PC-3 (cell line): ENCODE measurements around the gene RALGPS1. TPM values are rescaled to one million over a fixed set of nuclear protein-coding genes. Genes with fewer than 3 reads are reported as not detected.

Source experiments
- ATAC-seq: fragments of 200-7000 bp; cut with Tn5 transposase; 2 replicates; pipeline ENCODE4 v1.9.1; 2020; ENCODE audit warnings: mild to moderate bottlenecking, moderate library complexity
- BruUV-seq: library from RNA; stranded (reverse); fragments of 400-500 nt; replicated peaks from 2 replicates; lab custom pipeline; 2021; lab: Mats Ljungman, UMichigan
- CTCF ChIA-PET: fragments of 300-600 bp; sonication (Branson Sonifier 250); formaldehyde crosslinking; loops from one replicate; lab custom pipeline; 2022; ENCODE audit warnings: antibody characterized with exemption; lab: Charles Lee
- POLR2A ChIA-PET: fragments of 300-600 bp; sonication (Branson Sonifier 250); formaldehyde crosslinking; loops from one replicate; lab custom pipeline; 2022; ENCODE audit warnings: antibody characterized with exemption; ENCODE audit not compliant: unreplicated experiment; lab: Charles Lee
- DNase-seq: peaks from one replicate; pipeline ENCODE4 v3.0.0-alpha.2; 2015
- H2AFZ ChIP-seq: fragments of 300-600 bp; sonication (generic); 2 replicates; pipeline ENCODE4 v1.6.0; 2016; ENCODE audit warnings: antibody characterized with exemption, low read length
- H3F3A ChIP-seq: fragments of 300-600 bp; sonication (generic); one replicate; pipeline ENCODE4 v1.6.0; 2017; ENCODE audit warnings: antibody characterized with exemption, low read length, control low read depth, mild to moderate bottlenecking; ENCODE audit not compliant: unreplicated experiment
- H3K27ac ChIP-seq: fragments of 300-600 bp; sonication (generic); 2 replicates; pipeline ENCODE4 v1.5.1; 2016; ENCODE audit warnings: mild to moderate bottlenecking, low read length
- H3K27me3 ChIP-seq: fragments of 300-600 bp; sonication (generic); 2 replicates; pipeline ENCODE4 v1.6.1; 2016; ENCODE audit warnings: low read length, mixed read lengths
- H3K36me3 ChIP-seq: fragments of 300-600 bp; sonication (generic); 2 replicates; pipeline ENCODE4 v1.6.1; 2016; ENCODE audit warnings: low read depth, mixed run types, low read length, mixed read lengths
- H3K4me1 ChIP-seq: fragments of 300-600 bp; sonication (generic); 2 replicates; pipeline ENCODE4 v1.5.1; 2016; ENCODE audit warnings: low read length; ENCODE audit not compliant: insufficient read depth
- H3K4me2 ChIP-seq: fragments of 300-600 bp; sonication (generic); 2 replicates; pipeline ENCODE4 v1.6.0; 2016; ENCODE audit warnings: low read length
- H3K4me3 ChIP-seq: fragments of 300-600 bp; sonication (generic); 2 replicates; pipeline ENCODE4 v1.5.1; 2016; ENCODE audit warnings: mild to moderate bottlenecking, low read length, mixed read lengths
- H3K79me2 ChIP-seq: fragments of 300-600 bp; sonication (generic); 2 replicates; pipeline ENCODE4 v1.6.1; 2017; ENCODE audit warnings: low read length, mixed read lengths
- H3K9ac ChIP-seq: fragments of 300-600 bp; sonication (generic); 2 replicates; pipeline ENCODE4 v1.6.0; 2016; ENCODE audit warnings: mild to moderate bottlenecking, low read length
- H3K9me2 ChIP-seq: fragments of 300-600 bp; sonication (generic); replicated peaks from 2 replicates; pipeline ENCODE4 v1.6.1; 2016; ENCODE audit warnings: mixed run types, low read length, mixed read lengths
- H3K9me3 ChIP-seq: fragments of 300-600 bp; sonication (generic); 2 replicates; pipeline ENCODE4 v1.6.1; 2016; ENCODE audit warnings: low read length, mixed read lengths
- H4K20me1 ChIP-seq: fragments of 300-600 bp; sonication (generic); 2 replicates; pipeline ENCODE4 v1.6.1; 2016; ENCODE audit warnings: low read length, mixed read lengths
- CTCF ChIP-seq: fragments of 300-600 bp; sonication (generic); conservative IDR thresholded peaks from 2 replicates; pipeline ENCODE4 v1.5.1; 2017; ENCODE audit warnings: antibody characterized with exemption, low read depth, mild to moderate bottlenecking, low read length
- EZH2 ChIP-seq: fragments of 300-600 bp; sonication (generic); IDR thresholded peaks from one replicate; pipeline ENCODE4 v1.6.1; 2017; ENCODE audit warnings: antibody characterized with exemption, mild to moderate bottlenecking, low read length; ENCODE audit not compliant: unreplicated experiment
- EZH2phosphoT487 ChIP-seq: fragments of 300-600 bp; sonication (generic); IDR thresholded peaks from 2 replicates; pipeline ENCODE4 v1.6.1; 2018; ENCODE audit warnings: mild to moderate bottlenecking, antibody characterized with exemption, low read length, borderline replicate concordance
- intact Hi-C: fragments of 100-400 bp; cut with micrococcal nuclease; formaldehyde crosslinking; loops from 2 replicates; pipeline ENCODE4 v1.9.0; 2023
- total RNA-seq: library from RNA; depleted of rRNA; stranded (reverse); fragments of >200 nt; gene quantifications from 2 replicates; pipeline ENCODE4 v1.2.3, GENCODE V29; 2014

Gene RALGPS1
- total RNA-seq, 1 experiment from 2014 or later, result 10.2 TPM

- Histone ChIP-seq H3K79me2 (no peaks in the 10 kb centered on the region), H3K27me3 (no peaks in the 10 kb centered on the region), H3K36me3 (no peaks in the 10 kb centered on the region), H3F3A (no peaks in the 10 kb centered on the region), H2AFZ (no peak overlapping the region), H3K9me3 (no peaks in the 10 kb centered on the region), H3K9me2 (no peaks in the 10 kb centered on the region), H3K27ac (no peak overlapping the region), H3K4me2 (no peak overlapping the region), H4K20me1 (no peaks in the 10 kb centered on the region), H3K4me1 (no peaks in the 10 kb centered on the region), H3K4me3 (no peak overlapping the region), H3K9ac (no peak overlapping the region)
- intact Hi-C loops, result no loop called here
- TF ChIP-seq CTCF, result no peak
- TF ChIP-seq EZH2phosphoT487, result no peak
- TF ChIP-seq EZH2, result no peak
- CTCF ChIA-PET, result no interaction called here
- DNase-seq (no peak), ATAC-seq (no peak)
- POLR2A ChIA-PET, result no interaction called here
- BruUV-seq, result no TSS peak
These were observed 227.7 kb downstream of the RALGPS1 start for GRCh38 chr9:127142291-127142690.

GRCh38 chr9:127142931-127143464 lies 228.4 kb downstream of the RALGPS1 start:
- Histone ChIP-seq H3K27me3 (no peaks in the 10 kb centered on the region), H3K27ac (no peak overlapping the region), H4K20me1 (no peaks in the 10 kb centered on the region), H3K36me3 (no peaks in the 10 kb centered on the region), H3K9ac (no peak overlapping the region), H3K4me1 (no peaks in the 10 kb centered on the region), H3K4me3 (no peak overlapping the region), H3K9me3 (no peaks in the 10 kb centered on the region), H3K4me2 (no peak overlapping the region), H3F3A (no peaks in the 10 kb centered on the region), H2AFZ (no peak overlapping the region), H3K79me2 (no peaks in the 10 kb centered on the region), H3K9me2 (no peaks in the 10 kb centered on the region)
- DNase-seq (no peak), ATAC-seq (peak; percentile 53)
- CTCF ChIA-PET, result no interaction called here
- POLR2A ChIA-PET, result no interaction called here
- TF ChIP-seq EZH2phosphoT487 (no peak), CTCF (no peak), EZH2 (no peak)
- intact Hi-C loops, result no loop called here
- BruUV-seq, result no TSS peak

GRCh38 chr9:127143920-127144465 lies 229.4 kb downstream of the RALGPS1 start:
- DNase-seq, result no peak
- no peak for ATAC-seq
- no peak for TF ChIP-seq EZH2phosphoT487
- TF ChIP-seq CTCF, result no peak
- TF ChIP-seq EZH2, result no peak
- no peaks in the 10 kb centered on the region for H3K27me3 ChIP-seq
- no peaks in the 10 kb centered on the region for H3F3A ChIP-seq
- ChIA-PET CTCF (no interaction called here), POLR2A (no interaction called here)
- no peak overlapping the region for H3K27ac ChIP-seq
- no peaks in the 10 kb centered on the region for H3K36me3 ChIP-seq
- H3K9me2 ChIP-seq, result no peaks in the 10 kb centered on the region
- intact Hi-C loops, result no loop called here
- no peak overlapping the region for H3K4me3 ChIP-seq
- no peak overlapping the region for H2AFZ ChIP-seq
- no TSS peak for BruUV-seq
- H3K9ac ChIP-seq, result no peak overlapping the region
- no peaks in the 10 kb centered on the region for H3K9me3 ChIP-seq
- H3K4me1 ChIP-seq, result no peaks in the 10 kb centered on the region
- H3K79me2 ChIP-seq, result no peaks in the 10 kb centered on the region
- H3K4me2 ChIP-seq, result no peak overlapping the region
- H4K20me1 ChIP-seq, result no peaks in the 10 kb centered on the region
